Measurements from ENCODE around the gene ACSM4. TPM values are rescaled to one million over a fixed set of nuclear protein-coding genes. Genes with fewer than 3 reads are reported as not detected.

ACSM4 gene
- total and polyA plus RNA-seq, 9 of the 15 experiments (the other 6 are each of a cell fraction or from before 2014, with no cell fraction given): not detected

- TF ChIP-seq RAD21 (CRISPR knock-in tag; conservative IDR thresholded peaks at IDR 0.05 in 1 of 2, IDR thresholded peaks at IDR 0.05 in 1 of 2): peak; percentile 43 to 68
- no peak for TF ChIP-seq YBX1 (IDR thresholded peaks at IDR 0.05)
- no peak for TF ChIP-seq ZNF699 (CRISPR knock-in tag; IDR thresholded peaks at IDR 0.05; ENCODE audit: insufficient replicate concordance)
- TF ChIP-seq ZNF316 (IDR thresholded peaks at IDR 0.05): peak; percentile 73
- peak; percentile 65 for TF ChIP-seq MAFK (IDR thresholded peaks at IDR 0.05; ENCODE audit: low read length)
- TF ChIP-seq, protein P1, sequence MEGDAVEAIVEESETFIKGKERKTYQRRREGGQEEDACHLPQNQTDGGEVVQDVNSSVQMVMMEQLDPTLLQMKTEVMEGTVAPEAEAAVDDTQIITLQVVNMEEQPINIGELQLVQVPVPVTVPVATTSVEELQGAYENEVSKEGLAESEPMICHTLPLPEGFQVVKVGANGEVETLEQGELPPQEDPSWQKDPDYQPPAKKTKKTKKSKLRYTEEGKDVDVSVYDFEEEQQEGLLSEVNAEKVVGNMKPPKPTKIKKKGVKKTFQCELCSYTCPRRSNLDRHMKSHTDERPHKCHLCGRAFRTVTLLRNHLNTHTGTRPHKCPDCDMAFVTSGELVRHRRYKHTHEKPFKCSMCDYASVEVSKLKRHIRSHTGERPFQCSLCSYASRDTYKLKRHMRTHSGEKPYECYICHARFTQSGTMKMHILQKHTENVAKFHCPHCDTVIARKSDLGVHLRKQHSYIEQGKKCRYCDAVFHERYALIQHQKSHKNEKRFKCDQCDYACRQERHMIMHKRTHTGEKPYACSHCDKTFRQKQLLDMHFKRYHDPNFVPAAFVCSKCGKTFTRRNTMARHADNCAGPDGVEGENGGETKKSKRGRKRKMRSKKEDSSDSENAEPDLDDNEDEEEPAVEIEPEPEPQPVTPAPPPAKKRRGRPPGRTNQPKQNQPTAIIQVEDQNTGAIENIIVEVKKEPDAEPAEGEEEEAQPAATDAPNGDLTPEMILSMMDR (IDR thresholded peaks at IDR 0.05 in 2 of 3, conservative IDR thresholded peaks at IDR 0.05 in 1 of 3; ENCODE audit: insufficient read depth in 2 of 3, low read depth in 1 of 3, low read length in 3 of 3): peak; percentile 62 to 73 (median 71)
- TF ChIP-seq NR0B1 (IDR thresholded peaks at IDR 0.05; ENCODE audit: partially characterized antibody): no peak
These were observed 70.7 kb downstream of the ACSM4 start (continued) for GRCh38 chr12:7374423-7375144.
